Subcutaneous adipose tissue (tissue), 4 donors: ENCODE results near the gene ZMIZ1. TPM values are rescaled to one million over a fixed set of nuclear protein-coding genes. Genes with fewer than 3 reads are reported as not detected.

Source experiments
- CTCF ChIP-seq: fragments of 450-650 bp; IDR thresholded peaks from one replicate; pipeline ENCODE4 v1.5.1; 2016; ENCODE audit warnings: low read depth, mild to moderate bottlenecking, control low read depth, antibody characterized with exemption, moderate library complexity
- total RNA-seq, 4 donors: library from RNA; depleted of rRNA; stranded (reverse); fragments of >200 nt; gene quantifications; one replicate each; pipeline ENCODE4 v1.1.0, GENCODE V29; 2016

Gene ZMIZ1
- total RNA-seq, 4 donors from 2014 or later: 38.1 to 70.6 (median 51.4) TPM

GRCh38 chr10:79051766-79052165, 17.0 kb upstream of the ZMIZ1 start:
- no peak for TF ChIP-seq CTCF

GRCh38 chr10:79052291-79053080, 16.3 kb upstream of the ZMIZ1 start:
- no peak for TF ChIP-seq CTCF

GRCh38 chr10:79053081-79053434, 15.7 kb upstream of the ZMIZ1 start:
- no peak for TF ChIP-seq CTCF

- no peak for TF ChIP-seq CTCF
These were observed 15.1 kb upstream of the ZMIZ1 start for GRCh38 chr10:79053481-79054202.

GRCh38 chr10:79054203-79055099, 14.3 kb upstream of the ZMIZ1 start:
- no peak for TF ChIP-seq CTCF

GRCh38 chr10:79055100-79055782, 13.5 kb upstream of the ZMIZ1 start:
- no peak for TF ChIP-seq CTCF
